ENCODE results near the gene KMT2C. TPM values are rescaled to one million over a fixed set of nuclear protein-coding genes. Genes with fewer than 3 reads are reported as not detected.

Gene KMT2C
- total and polyA plus RNA-seq, 2 of the 13 experiments (the other 11 are each of a cell fraction or from before 2014, with no cell fraction given), result 7.1 to 14.4 TPM

GRCh38 chr7:152328234-152328633 lies 107.6 kb downstream of the KMT2C start (continued):
- TF ChIP-seq ZNF687 (CRISPR knock-in tag; IDR thresholded peaks at IDR 0.05), result no peak

DNA sequence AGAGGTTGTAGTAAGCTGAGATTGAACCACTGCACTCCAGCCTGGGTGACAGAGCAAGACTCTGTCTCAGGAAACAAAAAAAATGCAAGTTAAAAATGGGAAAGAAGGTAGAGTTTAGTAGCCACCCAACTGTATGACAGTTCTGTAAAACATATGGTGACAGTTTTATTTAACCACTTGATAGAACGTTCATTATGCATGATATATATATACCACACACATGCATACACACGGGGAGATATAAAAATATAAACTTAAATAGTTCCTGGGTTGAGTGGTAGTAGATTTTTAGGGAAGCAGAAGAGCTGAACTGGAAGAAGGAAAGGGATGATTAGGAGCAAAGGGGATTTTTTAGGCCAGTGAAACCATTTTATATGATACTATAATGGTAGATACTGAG lies 120.0 kb downstream of the KMT2C start:
- no peak for TF ChIP-seq ZNF460 (CRISPR knock-in tag; IDR thresholded peaks at IDR 0.05; ENCODE audit: borderline replicate concordance)
- TF ChIP-seq ZNF24 (IDR thresholded peaks at IDR 0.05), result no peak
- no peak for TF ChIP-seq CHCHD3 (CRISPR knock-in tag; IDR thresholded peaks at IDR 0.05)
- no peak for TF ChIP-seq GZF1 (CRISPR knock-in tag; IDR thresholded peaks at IDR 0.05)
- no peak for TF ChIP-seq ZNF414 (CRISPR knock-in tag; IDR thresholded peaks at IDR 0.05)
- TF ChIP-seq ZNF17 (CRISPR knock-in tag; IDR thresholded peaks at IDR 0.05), result no peak
- no peak for TF ChIP-seq SOX6 (IDR thresholded peaks at IDR 0.05)
- TF ChIP-seq SOX6 (CRISPR knock-in tag; IDR thresholded peaks at IDR 0.05), result no peak
- TF ChIP-seq ARHGAP35 (CRISPR knock-in tag; IDR thresholded peaks at IDR 0.05; ENCODE audit: borderline replicate concordance), result no peak
- no peak for TF ChIP-seq MEF2D (CRISPR knock-in tag; IDR thresholded peaks at IDR 0.05)
- TF ChIP-seq ZNF205 (CRISPR knock-in tag; IDR thresholded peaks at IDR 0.05), result no peak
- TF ChIP-seq MAFG (CRISPR knock-in tag; IDR thresholded peaks at IDR 0.05), result no peak
- TF ChIP-seq IKZF5 (CRISPR knock-in tag; IDR thresholded peaks at IDR 0.05), result no peak
- TF ChIP-seq ZNF549 (CRISPR knock-in tag; IDR thresholded peaks at IDR 0.05), result no peak
- Histone ChIP-seq H3K36me3 (replicated peaks in 1 of 2; ENCODE audit: control insufficient read depth in 1 of 2, insufficient read depth in 2 of 2, low read length in 2 of 2) (peaks cover 0 to 6% of the 10 kb centered on the region in 2 experiments; a peak in 2 of 5 replicates), H3K27me3 (ENCODE audit: control insufficient read depth in 1 of 2, insufficient read depth in 2 of 2, low read length in 2 of 2) (no peaks in the 10 kb centered on the region), H3K4me1 (ENCODE audit: insufficient read depth, low read length) (no peaks in the 10 kb centered on the region), H3K4me2 (ENCODE audit: low read depth, low read length) (no peak overlapping the region), H3K9me3 (ENCODE audit: low read length) (no peaks in the 10 kb centered on the region), H3K4me3 (replicated peaks in 1 of 3; ENCODE audit: insufficient read depth in 1 of 3, low read depth in 2 of 3, low read length in 3 of 3) (no peak overlapping the region), H3K9ac (ENCODE audit: insufficient read depth, low read depth, low read length) (no peak overlapping the region), H3K79me2 (ENCODE audit: insufficient read depth, low read length) (peaks cover 1% of the 10 kb centered on the region), H4K20me1 (ENCODE audit: insufficient read depth, low read length) (no peaks in the 10 kb centered on the region), H2AFZ (ENCODE audit: low read length) (no peak overlapping the region), H3K27ac (ENCODE audit: extremely low read length, insufficient read depth, low read length) (no peak overlapping the region)
- DNase-seq (ENCODE audit: low spot score) (no peak), ATAC-seq (no peak), FAIRE-seq (no peak)
- BruUV-seq (replicated peaks), result no TSS peak
- POLR2A ChIA-PET, result no interaction called here
- in situ Hi-C loops (cut with HindIII; ENCODE audit: extremely low pct_ligation_motif_present, low pct_unique_long_range_greater_than_20kb), result no loop called here
- 94% methylated on average over 2 of the region's 2 CpGs for WGBS (ENCODE audit: low lambda C conversion rate)
- CTCF ChIA-PET (ENCODE audit: low intra/inter-chr PET ratio, low total read pairs), result no interaction called here
- intact Hi-C loops (cut with micrococcal nuclease; ENCODE audit: unreplicated experiment), result no loop called here
